OCI-LY3 (cell line): Measurements from ENCODE around the gene EPHB1.
A peak's percentile ranks its signal among the peaks of the same experiment; 100 is the strongest.

Experiments used
- CTCF ChIP-seq: fragments of 200-600, 300-600 bp; sonication (generic); IDR thresholded peaks from 2 replicates; pipeline ENCODE4 v1.5.1; 2014; ENCODE audit warnings: antibody characterized with exemption, low read length, low read depth
- EZH2phosphoT487 ChIP-seq: fragments of 200-600 bp; shearing (Covaris generic); IDR thresholded peaks from 2 replicates; pipeline ENCODE4 v1.6.1; 2018; ENCODE audit warnings: antibody characterized with exemption, mixed run types, low read depth

- TF ChIP-seq CTCF (peak; percentile 20; the same call in 1 of the 2 replicates), EZH2phosphoT487 (no peak)
Observed at GRCh38 chr3:134839990-134840389, 44.9 kb downstream of the EPHB1 start.
